ENCODE measurements around the gene OTUB2. TPM values are rescaled to one million over a fixed set of nuclear protein-coding genes. Genes with fewer than 3 reads are reported as not detected.
A peak's percentile ranks its signal among the peaks of the same experiment; 100 is the strongest.

The OTUB2 gene
- total and polyA plus RNA-seq, 2 experiments from 2014 or later: 1.3 to 1.9 TPM

- DNase-seq: no peak
- Histone ChIP-seq H3K79me2 (ENCODE audit: insufficient read depth) (no peaks in the 10 kb centered on the region), H3F3A (ENCODE audit: insufficient read depth) (no peaks in the 10 kb centered on the region; the same call in 1 of the 2 replicates), H2AFZ (no peak overlapping the region), H4K20me1 (ENCODE audit: insufficient read depth) (no peaks in the 10 kb centered on the region), H3K27me3 (replicated peaks; ENCODE audit: insufficient read depth) (no peaks in the 10 kb centered on the region), H3K4me1 (ENCODE audit: insufficient read depth) (no peaks in the 10 kb centered on the region), H3K9me2 (ENCODE audit: insufficient read depth) (no peaks in the 10 kb centered on the region), H3K36me3 (ENCODE audit: low read depth) (peaks cover 39% of the 10 kb centered on the region; the same call in 1 of the 2 replicates), H3K4me3 (no peak overlapping the region), H3K27ac (no peak overlapping the region), H3K4me2 (ENCODE audit: unreplicated experiment) (no peak overlapping the region), H3K9me3 (ENCODE audit: low read depth) (no peaks in the 10 kb centered on the region), H3K9ac (no peak overlapping the region)
- in situ Hi-C loops (cut with MboI): no loop called here
- no peak for TF ChIP-seq EZH2phosphoT487 (IDR thresholded peaks at IDR 0.05; ENCODE audit: insufficient read depth, low read depth)
- no peak for TF ChIP-seq EZH2 (IDR thresholded peaks at IDR 0.05; ENCODE audit: insufficient read depth, poor library complexity, severe bottlenecking)
- 83 to 86% methylated on average over 2 of the region's 2 CpGs for WGBS, 2 experiments (ENCODE audit: low coverage in 1 of 2, low lambda C conversion rate in 2 of 2, missing lambda C conversion rate in 2 of 2)
Observed at GRCh38 chr14:94049625-94050023, 23.5 kb downstream of the OTUB2 start.

GRCh38 chr14:94050231-94050880 lies 24.2 kb downstream of the OTUB2 start:
- Histone ChIP-seq H2AFZ (no peak overlapping the region), H3K4me1 (ENCODE audit: insufficient read depth) (no peaks in the 10 kb centered on the region), H3F3A (ENCODE audit: insufficient read depth) (no peaks in the 10 kb centered on the region; the same call in 1 of the 2 replicates), H3K4me3 (no peak overlapping the region), H3K79me2 (ENCODE audit: insufficient read depth) (0 out of 2 replicates have a peak, but pooled peaks cover 2% of the 10 kb centered on the region), H3K9me3 (ENCODE audit: low read depth) (no peaks in the 10 kb centered on the region), H3K36me3 (ENCODE audit: low read depth) (peaks cover 39% of the 10 kb centered on the region; the same call in 1 of the 2 replicates), H3K27me3 (replicated peaks; ENCODE audit: insufficient read depth) (no peaks in the 10 kb centered on the region), H3K9ac (no peak overlapping the region), H3K27ac (no peak overlapping the region), H3K9me2 (ENCODE audit: insufficient read depth) (no peaks in the 10 kb centered on the region), H4K20me1 (ENCODE audit: insufficient read depth) (no peaks in the 10 kb centered on the region), H3K4me2 (ENCODE audit: unreplicated experiment) (no peak overlapping the region)
- in situ Hi-C loops (cut with MboI): no loop called here
- no peak for DNase-seq
- TF ChIP-seq EZH2 (IDR thresholded peaks at IDR 0.05; ENCODE audit: insufficient read depth, poor library complexity, severe bottlenecking) (no peak), EZH2phosphoT487 (IDR thresholded peaks at IDR 0.05; ENCODE audit: insufficient read depth, low read depth) (no peak)
- WGBS, 2 experiments (ENCODE audit: low coverage in 1 of 2, low lambda C conversion rate in 2 of 2, missing lambda C conversion rate in 2 of 2): 78 to 80% methylated on average over 6 of the region's 6 CpGs

GRCh38 chr14:94051115-94051514 lies 25.0 kb downstream of the OTUB2 start:
- no peaks in the 10 kb centered on the region; the same call in 1 of the 2 replicates for H3F3A ChIP-seq (ENCODE audit: insufficient read depth)
- peaks cover 45% of the 10 kb centered on the region for H3K36me3 ChIP-seq (ENCODE audit: low read depth)
- DNase-seq: peak; percentile 49
- no peaks in the 10 kb centered on the region for H3K9me2 ChIP-seq (ENCODE audit: insufficient read depth)
- no peak overlapping the region for H3K9ac ChIP-seq
- WGBS, 2 experiments (ENCODE audit: low coverage in 1 of 2, low lambda C conversion rate in 2 of 2, missing lambda C conversion rate in 2 of 2): 71 to 75% methylated on average over 9 of the region's 9 CpGs
- H4K20me1 ChIP-seq (ENCODE audit: insufficient read depth): no peaks in the 10 kb centered on the region
- no peaks in the 10 kb centered on the region for H3K4me1 ChIP-seq (ENCODE audit: insufficient read depth)
- no peak overlapping the region for H3K4me2 ChIP-seq (ENCODE audit: unreplicated experiment)
- no peaks in the 10 kb centered on the region for H3K27me3 ChIP-seq (replicated peaks; ENCODE audit: insufficient read depth)
- H3K4me3 ChIP-seq: no peak overlapping the region
- peaks cover 9% of the 10 kb centered on the region; the same call in 1 of the 2 replicates for H3K79me2 ChIP-seq (ENCODE audit: insufficient read depth)
- H2AFZ ChIP-seq: no peak overlapping the region
- no peaks in the 10 kb centered on the region for H3K9me3 ChIP-seq (ENCODE audit: low read depth)
- TF ChIP-seq EZH2 (IDR thresholded peaks at IDR 0.05; ENCODE audit: insufficient read depth, poor library complexity, severe bottlenecking): no peak
- TF ChIP-seq EZH2phosphoT487 (IDR thresholded peaks at IDR 0.05; ENCODE audit: insufficient read depth, low read depth): no peak
- in situ Hi-C loops (cut with MboI): no loop called here
- no peak overlapping the region for H3K27ac ChIP-seq

GRCh38 chr14:94051779-94052178 lies 25.6 kb downstream of the OTUB2 start:
- no peak overlapping the region for H3K27ac ChIP-seq
- H3F3A ChIP-seq (ENCODE audit: insufficient read depth): no peaks in the 10 kb centered on the region; the same call in 1 of the 2 replicates
- no peaks in the 10 kb centered on the region for H4K20me1 ChIP-seq (ENCODE audit: insufficient read depth)
- no peaks in the 10 kb centered on the region for H3K9me3 ChIP-seq (ENCODE audit: low read depth)
- H3K9me2 ChIP-seq (ENCODE audit: insufficient read depth): no peaks in the 10 kb centered on the region
- in situ Hi-C loops (cut with MboI): no loop called here
- H3K36me3 ChIP-seq (ENCODE audit: low read depth): peaks cover 52% of the 10 kb centered on the region
- TF ChIP-seq EZH2 (IDR thresholded peaks at IDR 0.05; ENCODE audit: insufficient read depth, poor library complexity, severe bottlenecking) (no peak), EZH2phosphoT487 (IDR thresholded peaks at IDR 0.05; ENCODE audit: insufficient read depth, low read depth) (no peak)
- H3K4me3 ChIP-seq: no peak overlapping the region
- 68 to 74% methylated on average over 3 of the region's 3 CpGs for WGBS, 2 experiments (ENCODE audit: low coverage in 1 of 2, low lambda C conversion rate in 2 of 2, missing lambda C conversion rate in 2 of 2)
- no peak overlapping the region for H2AFZ ChIP-seq
- no peaks in the 10 kb centered on the region for H3K4me1 ChIP-seq (ENCODE audit: insufficient read depth)
- H3K9ac ChIP-seq: no peak overlapping the region
- H3K79me2 ChIP-seq (ENCODE audit: insufficient read depth): peaks cover 16% of the 10 kb centered on the region; the same call in 1 of the 2 replicates
- no peak overlapping the region for H3K4me2 ChIP-seq (ENCODE audit: unreplicated experiment)
- DNase-seq: no peak
- H3K27me3 ChIP-seq (replicated peaks; ENCODE audit: insufficient read depth): no peaks in the 10 kb centered on the region
